Osteoblast (primary cell): ENCODE measurements around the gene ZSWIM6. TPM values are rescaled to one million over a fixed set of nuclear protein-coding genes. Genes with fewer than 3 reads are reported as not detected.

ENCODE experiments used
- DNase-seq: peaks from one replicate; pipeline ENCODE4 v3.0.0; 2011; ENCODE audit warnings: low spot score, mixed read lengths; ENCODE audit not compliant: insufficient read length; ENCODE audit errors: missing footprints
- H2AFZ ChIP-seq: 2 replicates; pipeline ENCODE4 v1.6.0; 2011; ENCODE audit warnings: mild to moderate bottlenecking, low read length
- H3K27ac ChIP-seq: 2 replicates; pipeline ENCODE4 v1.5.1; 2011; ENCODE audit warnings: mild to moderate bottlenecking, low read depth, low read length, moderate library complexity
- H3K27me3 ChIP-seq: 2 replicates; pipeline ENCODE4 v1.6.0; 2012; ENCODE audit warnings: mild to moderate bottlenecking, control low read depth, inconsistent platforms, low read length, moderate library complexity; ENCODE audit not compliant: insufficient read depth
- H3K36me3 ChIP-seq: 2 replicates; pipeline ENCODE4 v1.5.1; 2011; ENCODE audit warnings: mild to moderate bottlenecking, low read length, control low read depth, moderate library complexity; ENCODE audit not compliant: insufficient read depth
- H3K4me1 ChIP-seq: 2 replicates; pipeline ENCODE4 v1.5.1; 2011; ENCODE audit warnings: mild to moderate bottlenecking, low read length, control low read depth, moderate library complexity; ENCODE audit not compliant: insufficient read depth
- H3K4me2 ChIP-seq: 2 replicates; pipeline ENCODE4 v1.6.0; 2011; ENCODE audit warnings: mild to moderate bottlenecking, low read length; ENCODE audit not compliant: insufficient read depth
- H3K4me3 ChIP-seq: fragments of 200-600 bp; sonication (generic); 3 replicates; pipeline ENCODE4 v1.5.1; 2012; ENCODE audit warnings: mild to moderate bottlenecking, low read length, inconsistent platforms; ENCODE audit not compliant: insufficient read depth
- H3K79me2 ChIP-seq: 2 replicates; pipeline ENCODE4 v1.6.0; 2012; ENCODE audit warnings: mild to moderate bottlenecking, low read length, control low read depth, inconsistent platforms; ENCODE audit not compliant: insufficient read depth
- H3K9me3 ChIP-seq: 2 replicates; pipeline ENCODE4 v1.5.1; 2011; ENCODE audit warnings: low read depth, low read length, control low read depth
- H4K20me1 ChIP-seq: 2 replicates; pipeline ENCODE4 v1.6.0; 2012; ENCODE audit warnings: mild to moderate bottlenecking, low read length, control low read depth; ENCODE audit not compliant: insufficient read depth
- CTCF ChIP-seq: IDR thresholded peaks from 2 replicates; pipeline ENCODE4 v1.5.1; 2011; ENCODE audit warnings: mild to moderate bottlenecking, low read depth, low read length, moderate library complexity; ENCODE audit errors: extremely low read depth
- total RNA-seq: library from RNA; depleted of rRNA; stranded (reverse); fragments of >200 nt; gene quantifications from 2 replicates; pipeline ENCODE4 v1.2.3, GENCODE V29; 2012

The ZSWIM6 gene
- total RNA-seq, 1 donor, result 10.5 TPM

- H3K27ac ChIP-seq, result no peak overlapping the region
- TF ChIP-seq CTCF, result peak; percentile 32
Observed at GRCh38 chr5:61362796-61363368, 30.8 kb downstream of the ZSWIM6 start.

DNA sequence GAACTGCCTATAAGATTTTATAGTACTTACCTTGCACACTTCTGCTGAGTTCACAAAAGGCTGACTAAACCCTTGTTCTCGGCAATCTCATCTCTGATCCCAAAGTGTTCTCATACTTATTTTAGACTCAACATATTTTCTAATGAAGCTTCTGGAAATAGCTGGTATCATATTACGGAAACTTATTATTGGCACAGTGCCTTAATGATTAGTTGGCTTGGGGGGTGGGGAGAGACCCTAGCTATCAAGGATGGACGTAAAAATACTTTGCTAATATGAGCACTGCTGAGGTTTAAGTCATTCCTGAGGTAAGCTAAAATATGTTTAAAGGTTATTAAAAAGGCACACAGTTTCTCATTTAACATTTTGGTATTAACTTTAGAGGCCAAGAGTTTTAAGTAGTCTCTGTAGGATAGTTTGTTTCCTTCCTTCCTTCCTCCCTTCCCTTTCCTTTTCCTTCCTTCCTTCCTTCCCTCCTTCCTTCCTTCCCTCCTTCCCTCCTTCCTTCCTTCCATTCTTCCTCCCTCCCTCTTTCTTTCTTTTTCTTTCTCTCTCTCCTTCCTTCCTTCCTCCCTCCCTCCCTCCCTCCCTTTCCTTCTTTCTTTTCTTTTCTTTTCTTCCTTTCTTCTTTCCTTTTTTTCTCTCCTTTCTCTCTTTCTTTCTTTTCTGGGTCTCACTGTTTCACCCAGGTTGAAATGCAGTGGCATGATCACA is 31.5 kb downstream of the ZSWIM6 start:
- H3K4me3 ChIP-seq, result no peak overlapping the region
- H3K9me3 ChIP-seq, result no peaks in the 10 kb centered on the region
- no peak overlapping the region for H2AFZ ChIP-seq
- peaks cover 96% of the 10 kb centered on the region for H3K79me2 ChIP-seq
- TF ChIP-seq CTCF, result no peak
- no peak for DNase-seq
- H3K4me2 ChIP-seq, result no peak overlapping the region
- H3K27me3 ChIP-seq, result no peaks in the 10 kb centered on the region
- no peaks in the 10 kb centered on the region for H3K4me1 ChIP-seq
- no peak overlapping the region for H3K27ac ChIP-seq
- no peaks in the 10 kb centered on the region for H3K36me3 ChIP-seq
- H4K20me1 ChIP-seq, result peaks cover 52% of the 10 kb centered on the region

More at GRCh38 chr5:61362796-61363368, 30.8 kb downstream of the ZSWIM6 start:
- Histone ChIP-seq H2AFZ (no peak overlapping the region), H3K36me3 (no peaks in the 10 kb centered on the region), H3K4me3 (no peak overlapping the region), H3K27me3 (no peaks in the 10 kb centered on the region), H3K4me1 (no peaks in the 10 kb centered on the region), H4K20me1 (peaks cover 58% of the 10 kb centered on the region), H3K4me2 (no peak overlapping the region), H3K79me2 (peaks cover 97% of the 10 kb centered on the region), H3K9me3 (no peaks in the 10 kb centered on the region)
- no peak for DNase-seq

DNA sequence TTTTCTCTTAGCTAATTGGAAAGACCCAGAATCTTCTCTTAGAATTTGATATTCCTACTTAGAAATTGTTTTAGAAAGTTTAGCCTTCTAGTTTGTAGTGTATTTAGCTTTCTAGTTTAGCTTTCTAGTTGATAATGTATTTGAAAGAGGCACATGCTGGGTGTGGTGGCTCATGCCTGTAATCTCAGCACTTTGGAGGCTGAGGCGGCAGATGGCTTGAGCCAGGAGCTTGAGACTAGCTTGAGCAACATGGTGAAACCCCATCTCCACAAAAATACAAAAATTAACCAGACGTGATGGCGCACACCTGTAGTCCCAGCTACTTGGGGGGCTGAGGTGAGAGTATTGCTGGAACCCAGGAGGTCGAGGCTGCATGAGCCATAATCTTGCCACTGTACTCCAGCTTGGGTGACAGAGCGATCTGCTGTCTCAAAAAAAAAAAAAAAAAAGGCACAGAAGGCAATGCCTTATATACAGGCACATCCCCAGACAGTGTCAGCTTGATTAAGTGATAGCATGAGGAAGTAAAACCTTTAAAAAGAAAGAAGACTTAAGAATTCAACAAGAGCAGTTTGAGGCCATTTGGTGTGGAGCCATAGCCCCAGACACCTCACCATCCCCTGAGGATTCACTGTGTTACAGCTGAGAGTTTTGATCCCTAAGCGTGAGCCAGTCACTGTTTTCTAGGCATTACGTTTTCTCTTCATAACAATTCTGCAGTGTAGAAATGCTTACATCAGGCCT is 34.6 kb downstream of the ZSWIM6 start:
- Histone ChIP-seq H3K4me3 (no peak overlapping the region), H3K36me3 (no peaks in the 10 kb centered on the region), H3K79me2 (peaks cover 96% of the 10 kb centered on the region), H4K20me1 (peaks cover 62% of the 10 kb centered on the region), H3K4me1 (no peaks in the 10 kb centered on the region), H3K9me3 (no peaks in the 10 kb centered on the region), H3K4me2 (no peak overlapping the region), H3K27ac (no peak overlapping the region), H3K27me3 (no peaks in the 10 kb centered on the region), H2AFZ (no peak overlapping the region)
- TF ChIP-seq CTCF, result no peak
- DNase-seq, result no peak

DNA sequence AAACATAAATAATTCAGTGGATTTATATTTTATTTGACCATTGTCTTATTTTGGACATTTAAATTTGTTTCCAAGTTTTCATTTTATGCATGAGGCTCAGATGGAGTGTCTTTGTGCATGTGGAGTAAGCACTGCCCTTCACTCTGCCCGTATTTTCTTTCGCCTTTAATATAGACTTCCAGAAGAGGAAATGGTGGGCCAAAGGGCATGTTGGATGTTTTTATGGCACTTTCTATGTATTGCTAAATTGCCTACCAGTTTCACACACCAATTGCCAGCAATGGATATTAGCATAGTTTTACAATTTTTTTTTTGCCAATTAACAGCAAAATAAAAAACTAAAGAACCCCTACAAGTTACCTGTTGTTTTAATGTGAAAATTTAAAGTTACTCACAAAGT is 38.4 kb downstream of the ZSWIM6 start:
- TF ChIP-seq CTCF, result no peak
- Histone ChIP-seq H3K27me3 (no peaks in the 10 kb centered on the region), H3K4me3 (no peak overlapping the region), H3K9me3 (no peaks in the 10 kb centered on the region), H4K20me1 (peaks cover 51% of the 10 kb centered on the region), H2AFZ (no peak overlapping the region), H3K4me2 (no peak overlapping the region), H3K27ac (no peak overlapping the region), H3K79me2 (peaks cover 88% of the 10 kb centered on the region), H3K4me1 (no peaks in the 10 kb centered on the region), H3K36me3 (no peaks in the 10 kb centered on the region)
- no peak for DNase-seq
